CD4-positive, alpha-beta T cell treated with Interleukin-10 for 1 hour (primary cell): ENCODE results near the gene MUSK.
"Not testable (repeated sequence)": the region's sequence is repeated elsewhere in the genome, so short reads cannot be mapped to it uniquely, and the experiment has no call there.

Source experiments
- DNase-seq: peaks from one replicate; pipeline ENCODE4 v3.0.0-alpha.2; 2020

MUSK gene

GRCh38 chr9:110814159-110814558 is 145.6 kb downstream of the MUSK start:
- no peak for DNase-seq

GRCh38 chr9:110815361-110815760 is 146.8 kb downstream of the MUSK start:
- no peak for DNase-seq

- DNase-seq, result no peak
These were observed 151.8 kb downstream of the MUSK start for GRCh38 chr9:110820381-110820780.

GRCh38 chr9:110821064-110821463 is 152.5 kb downstream of the MUSK start:
- no peak for DNase-seq

- not testable (repeated sequence) for DNase-seq
These were observed 156.5 kb downstream of the MUSK start for GRCh38 chr9:110825129-110825528.

GRCh38 chr9:110825950-110826349 is 157.4 kb downstream of the MUSK start:
- no peak for DNase-seq

- DNase-seq, result not testable (repeated sequence)
These were observed 157.8 kb downstream of the MUSK start for GRCh38 chr9:110826400-110826799.

GRCh38 chr9:110828264-110828663 is 159.7 kb downstream of the MUSK start:
- DNase-seq, result no peak

- no peak for DNase-seq
These were observed 161.9 kb downstream of the MUSK start for GRCh38 chr9:110830495-110830894.

- DNase-seq, result no peak
These were observed 164.3 kb downstream of the MUSK start for GRCh38 chr9:110832926-110833325.

GRCh38 chr9:110835404-110835803 is 166.8 kb downstream of the MUSK start:
- DNase-seq, result no peak

- no peak for DNase-seq
These were observed 167.3 kb downstream of the MUSK start for GRCh38 chr9:110835859-110836271.

- DNase-seq, result no peak
These were observed 168.9 kb downstream of the MUSK start for GRCh38 chr9:110837401-110838005.

- no peak for DNase-seq
These were observed 173.6 kb downstream of the MUSK start for GRCh38 chr9:110842169-110842568.

GRCh38 chr9:110842986-110843385 is 174.4 kb downstream of the MUSK start:
- no peak for DNase-seq

GRCh38 chr9:110844121-110844520 is 175.5 kb downstream of the MUSK start:
- no peak for DNase-seq

GRCh38 chr9:110846215-110846614 is 177.6 kb downstream of the MUSK start:
- DNase-seq, result no peak

GRCh38 chr9:110847671-110848070 is 179.1 kb downstream of the MUSK start:
- DNase-seq, result no peak

GRCh38 chr9:110850401-110851135 is 182.0 kb downstream of the MUSK start:
- no peak for DNase-seq
